A549 (cell line): Measurements from ENCODE around the gene ATG9A.

Experiments
- CBX8 ChIP-seq: fragments of 200-600 bp; sonication (generic); IDR thresholded peaks from 2 replicates; pipeline ENCODE4 v1.6.1; 2016
- MAX ChIP-seq: IDR thresholded peaks from 2 replicates; pipeline ENCODE4 v1.6.1; 2012
- RAD21 ChIP-seq, 2 experiments: fragments of >200 bp in 1 of 2; sonication (Bioruptor Twin) in 1 of 2; formaldehyde crosslinking in 1 of 2; IDR thresholded peaks in 1 of 2; conservative IDR thresholded peaks in 1 of 2; 2 replicates in 1 of 2; 3 replicates in 1 of 2; pipeline ENCODE4 v1.6.1; 2012 to 2018; ENCODE audit warnings: inconsistent platforms in 1 of 2
- REST ChIP-seq: fragments of 200-600 bp; sonication (generic); IDR thresholded peaks from 2 replicates; pipeline ENCODE4 v1.6.1; 2016; ENCODE audit warnings: antibody characterized with exemption, mild to moderate bottlenecking, moderate library complexity
- RFX5 ChIP-seq: fragments of 450-650 bp; IDR thresholded peaks from 2 replicates; pipeline ENCODE4 v1.7.1; 2014; ENCODE audit warnings: antibody characterized with exemption, mild to moderate bottlenecking, moderate library complexity
- TF ChIP-seq, protein P1 (sequence below): fragments of >200 bp; sonication (Bioruptor Twin); formaldehyde crosslinking; IDR thresholded peaks from 3 replicates; pipeline ENCODE4 v1.5.1; 2016
- TF ChIP-seq, protein P2 (sequence below): fragments of 450-650 bp; IDR thresholded peaks from 2 replicates; pipeline ENCODE4 v1.6.1; 2014; ENCODE audit warnings: antibody characterized with exemption

DNA sequence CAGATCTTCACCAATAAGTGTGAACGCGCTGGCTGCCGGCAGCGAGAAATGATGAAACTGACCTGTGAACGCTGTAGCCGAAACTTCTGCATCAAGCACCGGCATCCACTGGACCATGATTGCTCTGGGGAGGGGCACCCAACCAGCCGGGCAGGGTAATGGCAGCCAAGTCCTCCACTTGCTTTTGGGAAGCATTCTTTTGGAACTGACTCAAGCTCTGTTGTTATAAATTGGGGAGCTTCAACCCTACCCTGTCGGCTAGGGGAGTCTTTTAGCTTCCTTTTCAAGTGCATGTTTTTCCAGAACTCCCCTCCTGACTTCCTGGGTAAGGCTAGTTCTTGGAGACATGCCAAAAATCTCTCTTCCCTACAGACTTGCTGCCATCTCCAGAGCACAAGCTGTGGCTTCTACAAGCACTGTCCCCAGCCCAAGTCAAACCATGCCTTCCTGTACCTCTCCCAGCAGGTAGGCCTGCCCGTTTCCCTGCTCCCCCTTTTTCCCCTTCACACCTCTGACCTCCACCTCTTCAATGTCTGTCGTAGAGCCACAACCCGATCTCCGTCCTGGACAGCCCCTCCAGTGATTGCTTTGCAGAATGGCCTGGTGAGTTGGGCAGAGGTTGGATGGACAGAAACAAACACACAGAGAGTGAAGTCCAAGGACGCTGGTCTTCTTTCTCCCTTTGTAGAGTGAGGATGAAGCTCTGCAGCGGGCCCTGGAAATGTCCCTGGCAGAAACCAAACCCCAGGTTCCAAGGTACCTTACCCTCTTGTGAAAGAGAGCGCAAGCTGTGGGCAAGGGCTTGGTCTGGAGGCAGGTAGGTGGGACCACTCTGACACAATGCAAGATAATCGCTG is 21.3 kb downstream of the ATG9A start:
- TF ChIP-seq, protein P1, sequence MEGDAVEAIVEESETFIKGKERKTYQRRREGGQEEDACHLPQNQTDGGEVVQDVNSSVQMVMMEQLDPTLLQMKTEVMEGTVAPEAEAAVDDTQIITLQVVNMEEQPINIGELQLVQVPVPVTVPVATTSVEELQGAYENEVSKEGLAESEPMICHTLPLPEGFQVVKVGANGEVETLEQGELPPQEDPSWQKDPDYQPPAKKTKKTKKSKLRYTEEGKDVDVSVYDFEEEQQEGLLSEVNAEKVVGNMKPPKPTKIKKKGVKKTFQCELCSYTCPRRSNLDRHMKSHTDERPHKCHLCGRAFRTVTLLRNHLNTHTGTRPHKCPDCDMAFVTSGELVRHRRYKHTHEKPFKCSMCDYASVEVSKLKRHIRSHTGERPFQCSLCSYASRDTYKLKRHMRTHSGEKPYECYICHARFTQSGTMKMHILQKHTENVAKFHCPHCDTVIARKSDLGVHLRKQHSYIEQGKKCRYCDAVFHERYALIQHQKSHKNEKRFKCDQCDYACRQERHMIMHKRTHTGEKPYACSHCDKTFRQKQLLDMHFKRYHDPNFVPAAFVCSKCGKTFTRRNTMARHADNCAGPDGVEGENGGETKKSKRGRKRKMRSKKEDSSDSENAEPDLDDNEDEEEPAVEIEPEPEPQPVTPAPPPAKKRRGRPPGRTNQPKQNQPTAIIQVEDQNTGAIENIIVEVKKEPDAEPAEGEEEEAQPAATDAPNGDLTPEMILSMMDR: no peak
- TF ChIP-seq CBX8 (no peak), RAD21 (conservative IDR thresholded peaks at IDR 0.05 in 1 of 2, IDR thresholded peaks at IDR 0.05 in 1 of 2) (no peak), RFX5 (no peak), MAX (no peak), REST (no peak)
- TF ChIP-seq, protein P2, sequence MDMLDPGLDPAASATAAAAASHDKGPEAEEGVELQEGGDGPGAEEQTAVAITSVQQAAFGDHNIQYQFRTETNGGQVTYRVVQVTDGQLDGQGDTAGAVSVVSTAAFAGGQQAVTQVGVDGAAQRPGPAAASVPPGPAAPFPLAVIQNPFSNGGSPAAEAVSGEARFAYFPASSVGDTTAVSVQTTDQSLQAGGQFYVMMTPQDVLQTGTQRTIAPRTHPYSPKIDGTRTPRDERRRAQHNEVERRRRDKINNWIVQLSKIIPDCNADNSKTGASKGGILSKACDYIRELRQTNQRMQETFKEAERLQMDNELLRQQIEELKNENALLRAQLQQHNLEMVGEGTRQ: no peak
